Skeletal muscle cell (primary cell): ENCODE measurements around the gene PHF2.
"Not testable (repeated sequence)": the region's sequence is repeated elsewhere in the genome, so short reads cannot be mapped to it uniquely, and the experiment has no call there.

Experiments used
- DNase-seq: peaks from one replicate; pipeline ENCODE4 v3.0.0-alpha.2; 2010; ENCODE audit warnings: low read depth
- H3K4me3 ChIP-seq: 2 replicates; pipeline ENCODE4 v1.5.1; 2011; ENCODE audit warnings: low read depth, mild to moderate bottlenecking, control low read depth, low read length, moderate library complexity

PHF2 gene

GRCh38 chr9:93658184-93658925, 82.0 kb downstream of the PHF2 start:
- DNase-seq, result no peak
- no peak overlapping the region for H3K4me3 ChIP-seq

GRCh38 chr9:93659044-93659836, 82.9 kb downstream of the PHF2 start:
- no peak for DNase-seq
- H3K4me3 ChIP-seq, result no peak overlapping the region

GRCh38 chr9:93659837-93660177, 83.4 kb downstream of the PHF2 start:
- DNase-seq, result no peak
- no peak overlapping the region for H3K4me3 ChIP-seq

GRCh38 chr9:93660352-93661046, 84.1 kb downstream of the PHF2 start:
- H3K4me3 ChIP-seq, result no peak overlapping the region

GRCh38 chr9:93661591-93661990, 85.2 kb downstream of the PHF2 start:
- no peak overlapping the region for H3K4me3 ChIP-seq
- DNase-seq, result no peak

More at GRCh38 chr9:93660352-93661046, 84.1 kb downstream of the PHF2 start:
- no peak for DNase-seq

- no peak overlapping the region for H3K4me3 ChIP-seq
- no peak for DNase-seq
Observed at GRCh38 chr9:93662016-93662638, 85.7 kb downstream of the PHF2 start.

- no peak for DNase-seq
- H3K4me3 ChIP-seq, result no peak overlapping the region
Observed at GRCh38 chr9:93662952-93663572, 86.7 kb downstream of the PHF2 start.

- no peak overlapping the region for H3K4me3 ChIP-seq
- no peak for DNase-seq
Observed at GRCh38 chr9:93663877-93664548, 87.6 kb downstream of the PHF2 start.

- no peak for DNase-seq
- no peak overlapping the region for H3K4me3 ChIP-seq
Observed at GRCh38 chr9:93664549-93665120, 88.3 kb downstream of the PHF2 start.

- DNase-seq, result no peak
- H3K4me3 ChIP-seq, result no peak overlapping the region
Observed at GRCh38 chr9:93665128-93665636, 88.8 kb downstream of the PHF2 start.

- no peak for DNase-seq
- no peak overlapping the region for H3K4me3 ChIP-seq
Observed at GRCh38 chr9:93665637-93666438, 89.5 kb downstream of the PHF2 start.

- DNase-seq, H3K4me3 ChIP-seq: not testable (repeated sequence)
Observed at GRCh38 chr9:93666439-93666784, 90.0 kb downstream of the PHF2 start.

GRCh38 chr9:93667006-93667405, 90.6 kb downstream of the PHF2 start:
- H3K4me3 ChIP-seq, result no peak overlapping the region
- DNase-seq, result no peak

GRCh38 chr9:93667627-93668026, 91.2 kb downstream of the PHF2 start:
- no peak for DNase-seq
- H3K4me3 ChIP-seq, result no peak overlapping the region

- no peak overlapping the region for H3K4me3 ChIP-seq
- no peak for DNase-seq
Observed at GRCh38 chr9:93668261-93668871, 92.0 kb downstream of the PHF2 start.

GRCh38 chr9:93669116-93669957, 93.0 kb downstream of the PHF2 start:
- DNase-seq, result no peak
- H3K4me3 ChIP-seq, result no peak overlapping the region

GRCh38 chr9:93669958-93670207, 93.5 kb downstream of the PHF2 start:
- DNase-seq, result no peak
- no peak overlapping the region for H3K4me3 ChIP-seq
